ENCODE measurements around the gene GPR132. TPM values are rescaled to one million over a fixed set of nuclear protein-coding genes. Genes with fewer than 3 reads are reported as not detected.

GPR132 gene
- total RNA-seq, 2 donors from 2014 or later: 1.0 TPM

- H3K27me3 ChIP-seq: peaks cover 5% of the 10 kb centered on the region
- intact Hi-C loops (cut with DNase I): loop anchor here (10.0 kb wide), 1 partner anchor 191 kb away; no protein-coding TSS in a partner anchor
- no peaks in the 10 kb centered on the region for H3K9me3 ChIP-seq
- H3K27ac ChIP-seq: peak overlapping the region; percentile 93
- H3K4me1 ChIP-seq: peaks cover 24% of the 10 kb centered on the region
- peak; percentile 85 for DNase-seq
- peak overlapping the region; percentile 69 to 87 for H3K9ac ChIP-seq (ENCODE audit: low read depth in 2 of 2, low read length in 2 of 2)
- TF ChIP-seq CTCF (IDR thresholded peaks at IDR 0.05): peak; percentile 28
- no peaks in the 10 kb centered on the region for H3K36me3 ChIP-seq
- H3K4me3 ChIP-seq: peak overlapping the region; percentile 75
Observed at GRCh38 chr14:105093431-105094192, 28.4 kb upstream of the GPR132 start.

- no peaks in the 10 kb centered on the region for H3K36me3 ChIP-seq
- intact Hi-C loops (cut with DNase I): loop anchor here (10.0 kb wide), 1 partner anchor 192 kb away; no protein-coding TSS in a partner anchor
- TF ChIP-seq CTCF (IDR thresholded peaks at IDR 0.05): no peak
- H3K9ac ChIP-seq (ENCODE audit: low read depth in 2 of 2, low read length in 2 of 2): peak overlapping the region; percentile 65 to 87
- peak overlapping the region; percentile 75 for H3K4me3 ChIP-seq
- H3K27ac ChIP-seq: peak overlapping the region; percentile 93
- peaks cover 24% of the 10 kb centered on the region for H3K4me1 ChIP-seq
- peaks cover 10% of the 10 kb centered on the region for H3K27me3 ChIP-seq
- DNase-seq: peak; percentile 59
- no peaks in the 10 kb centered on the region for H3K9me3 ChIP-seq
Observed at GRCh38 chr14:105093038-105093430, 27.8 kb upstream of the GPR132 start.

GRCh38 chr14:105092171-105093037 lies 27.2 kb upstream of the GPR132 start:
- intact Hi-C loops (cut with DNase I): loop anchor here (10.0 kb wide), 1 partner anchor 192 kb away; no protein-coding TSS in a partner anchor
- H3K4me1 ChIP-seq: peaks cover 24% of the 10 kb centered on the region
- H3K27ac ChIP-seq: peak overlapping the region; percentile 93
- DNase-seq: peak; percentile 82
- peaks cover 15% of the 10 kb centered on the region for H3K27me3 ChIP-seq
- H3K4me3 ChIP-seq: peak overlapping the region; percentile 75
- TF ChIP-seq CTCF (IDR thresholded peaks at IDR 0.05): no peak
- peak overlapping the region; percentile 65 to 87 for H3K9ac ChIP-seq (ENCODE audit: low read depth in 2 of 2, low read length in 2 of 2)
- no peaks in the 10 kb centered on the region for H3K9me3 ChIP-seq
- no peaks in the 10 kb centered on the region for H3K36me3 ChIP-seq

- TF ChIP-seq CTCF (IDR thresholded peaks at IDR 0.05): no peak
- Histone ChIP-seq H3K4me3 (no peak overlapping the region), H3K27ac (peak overlapping the region; percentile 93), H3K36me3 (no peaks in the 10 kb centered on the region), H3K9me3 (no peaks in the 10 kb centered on the region), H3K4me1 (peaks cover 29% of the 10 kb centered on the region), H3K9ac (ENCODE audit: low read depth in 2 of 2, low read length in 2 of 2) (peak overlapping the region; percentile 33 to 65), H3K27me3 (peaks cover 21% of the 10 kb centered on the region)
- intact Hi-C loops (cut with DNase I): loop anchor here (10.0 kb wide), 1 partner anchor 193 kb away; no protein-coding TSS in a partner anchor
- peak; percentile 93 for DNase-seq
Observed at GRCh38 chr14:105091517-105092170, 26.4 kb upstream of the GPR132 start.

GRCh38 chr14:105091054-105091516 lies 25.9 kb upstream of the GPR132 start:
- Histone ChIP-seq H3K4me1 (peaks cover 29% of the 10 kb centered on the region), H3K27ac (peak overlapping the region; percentile 93), H3K9me3 (no peaks in the 10 kb centered on the region), H3K9ac (ENCODE audit: low read depth in 2 of 2, low read length in 2 of 2) (peak overlapping the region in 1 of 2 donors; percentile 30), H3K36me3 (no peaks in the 10 kb centered on the region), H3K4me3 (no peak overlapping the region), H3K27me3 (peaks cover 21% of the 10 kb centered on the region)
- no peak for TF ChIP-seq CTCF (IDR thresholded peaks at IDR 0.05)
- peak; percentile 48 for DNase-seq
- intact Hi-C loops (cut with DNase I): loop anchor here (10.0 kb wide), 1 partner anchor 194 kb away; no protein-coding TSS in a partner anchor
